Mesothelial cell of epicardium (in vitro differentiated cells): ENCODE measurements around the gene LDLRAP1. TPM values are rescaled to one million over a fixed set of nuclear protein-coding genes. Genes with fewer than 3 reads are reported as not detected.

Experiments used
- DNase-seq, 2 experiments: peaks; one replicate each; pipeline ENCODE4 v3.0.0; 2021; ENCODE audit warnings: low spot score in 2 of 2; ENCODE audit not compliant: unreplicated experiment in 2 of 2
- H3K27ac Mint-ChIP-seq: 2 replicates; pipeline ENCODE4 v1.8.0; 2021; ENCODE audit warnings: mixed read lengths
- H3K27me3 Mint-ChIP-seq: 2 replicates; pipeline ENCODE4 v1.8.0; 2021; ENCODE audit warnings: low read depth, mixed read lengths
- H3K36me3 Mint-ChIP-seq: 2 replicates; pipeline ENCODE4 v1.8.0; 2021; ENCODE audit warnings: mixed read lengths
- H3K4me1 Mint-ChIP-seq: 2 replicates; pipeline ENCODE4 v1.8.0; 2021; ENCODE audit warnings: mixed read lengths
- H3K4me3 Mint-ChIP-seq: 2 replicates; pipeline ENCODE4 v1.8.0; 2021; ENCODE audit warnings: mild to moderate bottlenecking, moderate library complexity, mixed read lengths
- H3K9me3 Mint-ChIP-seq: 2 replicates; pipeline ENCODE4 v1.8.0; 2021; ENCODE audit warnings: mixed read lengths
- total RNA-seq: library from RNA; stranded (reverse); gene quantifications from 3 replicates; pipeline ENCODE4 v1.2.1, GENCODE V29; 2021
- TF ChIP-seq, protein P1 (sequence below): fragments of 200-600 bp; sonication (generic); IDR thresholded peaks from one replicate; pipeline ENCODE4 v1.5.0; 2021; ENCODE audit warnings: antibody characterized with exemption; ENCODE audit not compliant: unreplicated experiment

The LDLRAP1 gene
- total RNA-seq, 1 donor from 2014 or later = 10.0 TPM

DNA sequence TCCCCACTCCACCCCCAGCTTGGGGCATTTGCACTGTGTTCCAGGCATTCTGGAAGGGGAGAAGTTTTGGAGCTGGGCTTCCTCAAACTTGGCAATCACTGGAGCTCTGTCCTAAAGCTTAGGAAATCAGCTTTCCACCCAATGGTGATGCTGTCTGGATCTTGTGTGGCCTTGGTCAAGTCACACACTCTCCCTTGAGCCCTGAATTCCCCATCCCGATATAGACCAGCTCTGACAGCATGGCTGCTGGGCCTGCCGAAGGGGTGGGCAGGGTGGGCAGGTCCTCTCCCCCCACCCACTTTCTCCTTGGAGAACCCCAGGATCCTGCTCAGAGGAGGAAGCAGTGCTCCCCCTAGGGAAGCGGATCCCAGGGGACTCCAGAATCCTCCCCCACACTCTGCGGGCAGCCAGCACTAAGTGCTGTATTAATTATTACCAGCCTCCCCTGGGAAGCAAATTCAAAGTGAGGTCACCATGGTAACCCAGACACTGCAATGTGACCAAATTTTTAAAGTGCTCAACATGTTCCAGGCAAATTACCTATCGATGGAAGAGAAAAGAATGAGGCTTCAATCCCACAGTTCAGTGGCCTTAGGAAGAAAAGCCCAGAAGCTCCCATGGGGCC is 21.3 kb upstream of the LDLRAP1 start:
- no peaks in the 10 kb centered on the region for H3K4me1 Mint-ChIP-seq
- no peak overlapping the region for H3K27ac Mint-ChIP-seq
- H3K4me3 Mint-ChIP-seq = no peak overlapping the region
- TF ChIP-seq, protein P1, sequence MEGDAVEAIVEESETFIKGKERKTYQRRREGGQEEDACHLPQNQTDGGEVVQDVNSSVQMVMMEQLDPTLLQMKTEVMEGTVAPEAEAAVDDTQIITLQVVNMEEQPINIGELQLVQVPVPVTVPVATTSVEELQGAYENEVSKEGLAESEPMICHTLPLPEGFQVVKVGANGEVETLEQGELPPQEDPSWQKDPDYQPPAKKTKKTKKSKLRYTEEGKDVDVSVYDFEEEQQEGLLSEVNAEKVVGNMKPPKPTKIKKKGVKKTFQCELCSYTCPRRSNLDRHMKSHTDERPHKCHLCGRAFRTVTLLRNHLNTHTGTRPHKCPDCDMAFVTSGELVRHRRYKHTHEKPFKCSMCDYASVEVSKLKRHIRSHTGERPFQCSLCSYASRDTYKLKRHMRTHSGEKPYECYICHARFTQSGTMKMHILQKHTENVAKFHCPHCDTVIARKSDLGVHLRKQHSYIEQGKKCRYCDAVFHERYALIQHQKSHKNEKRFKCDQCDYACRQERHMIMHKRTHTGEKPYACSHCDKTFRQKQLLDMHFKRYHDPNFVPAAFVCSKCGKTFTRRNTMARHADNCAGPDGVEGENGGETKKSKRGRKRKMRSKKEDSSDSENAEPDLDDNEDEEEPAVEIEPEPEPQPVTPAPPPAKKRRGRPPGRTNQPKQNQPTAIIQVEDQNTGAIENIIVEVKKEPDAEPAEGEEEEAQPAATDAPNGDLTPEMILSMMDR = no peak
- no peaks in the 10 kb centered on the region for H3K27me3 Mint-ChIP-seq
- DNase-seq = no peak
- peaks cover 6% of the 10 kb centered on the region for H3K9me3 Mint-ChIP-seq
- H3K36me3 Mint-ChIP-seq = no peaks in the 10 kb centered on the region

DNA sequence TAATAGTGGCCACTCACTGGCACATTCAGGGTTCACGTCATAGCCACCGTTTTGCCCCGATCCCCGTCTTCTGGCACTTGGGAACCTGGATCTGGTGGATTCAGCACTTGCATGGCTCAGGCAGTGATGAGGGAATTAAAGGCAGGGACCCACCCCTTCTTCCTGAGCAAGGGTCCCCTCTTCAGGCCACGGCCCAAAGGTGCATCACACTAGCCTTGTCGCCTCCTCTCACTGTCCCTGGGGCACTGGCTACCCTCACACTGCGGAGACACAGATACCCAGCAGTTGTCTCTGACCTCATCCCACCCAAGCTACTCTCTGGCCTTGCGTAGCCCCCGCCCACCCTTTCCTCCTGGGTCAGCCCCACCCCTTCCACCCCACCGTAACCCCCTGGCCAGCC is 19.9 kb upstream of the LDLRAP1 start:
- TF ChIP-seq, protein P1 = no peak
- Mint-ChIP-seq H3K4me1 (no peaks in the 10 kb centered on the region), H3K27me3 (no peaks in the 10 kb centered on the region), H3K9me3 (peaks cover 6% of the 10 kb centered on the region), H3K4me3 (no peak overlapping the region), H3K27ac (no peak overlapping the region), H3K36me3 (no peaks in the 10 kb centered on the region)
- no peak for DNase-seq

DNA sequence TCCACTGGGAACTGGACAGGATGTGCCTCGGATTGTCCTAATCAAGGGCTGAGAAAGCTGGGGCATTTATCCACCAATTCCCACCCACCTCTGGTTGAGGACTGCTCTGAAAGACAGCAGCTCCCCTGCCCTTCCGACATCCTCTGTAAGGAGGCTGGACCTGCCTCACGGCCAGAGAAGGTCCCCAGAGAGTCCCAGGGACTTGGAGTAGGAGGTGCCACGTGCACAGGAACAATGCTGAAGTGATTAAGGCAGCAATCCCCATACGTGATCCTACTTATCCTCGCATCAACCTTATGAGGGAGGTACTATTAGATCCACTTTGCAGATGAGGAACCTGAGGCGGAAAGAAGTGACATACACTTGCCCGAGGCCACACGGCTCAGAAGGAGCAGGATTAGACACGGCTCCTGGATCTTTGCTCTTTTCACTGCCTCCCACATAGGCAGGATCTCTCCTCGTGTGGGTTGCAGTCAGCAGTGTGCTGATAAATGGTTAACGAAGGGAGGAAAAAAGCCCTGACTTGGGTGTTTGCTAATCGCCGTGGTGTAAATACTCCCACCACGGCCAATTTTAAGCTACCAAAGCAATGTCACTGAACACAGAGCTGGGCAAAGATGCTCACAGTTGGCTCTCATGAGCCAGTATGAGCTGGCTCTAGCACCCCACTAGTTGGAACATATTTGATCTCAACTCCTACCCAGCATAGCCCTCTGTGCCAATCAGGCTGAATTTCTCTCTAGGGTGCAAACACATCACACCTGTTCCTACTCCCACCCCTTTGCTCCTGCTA is 18.6 kb upstream of the LDLRAP1 start:
- TF ChIP-seq, protein P1 = no peak
- H3K4me3 Mint-ChIP-seq = no peak overlapping the region
- DNase-seq = no peak
- H3K36me3 Mint-ChIP-seq = no peaks in the 10 kb centered on the region
- peaks cover 6% of the 10 kb centered on the region for H3K9me3 Mint-ChIP-seq
- no peak overlapping the region for H3K27ac Mint-ChIP-seq
- no peaks in the 10 kb centered on the region for H3K27me3 Mint-ChIP-seq
- no peaks in the 10 kb centered on the region for H3K4me1 Mint-ChIP-seq

DNA sequence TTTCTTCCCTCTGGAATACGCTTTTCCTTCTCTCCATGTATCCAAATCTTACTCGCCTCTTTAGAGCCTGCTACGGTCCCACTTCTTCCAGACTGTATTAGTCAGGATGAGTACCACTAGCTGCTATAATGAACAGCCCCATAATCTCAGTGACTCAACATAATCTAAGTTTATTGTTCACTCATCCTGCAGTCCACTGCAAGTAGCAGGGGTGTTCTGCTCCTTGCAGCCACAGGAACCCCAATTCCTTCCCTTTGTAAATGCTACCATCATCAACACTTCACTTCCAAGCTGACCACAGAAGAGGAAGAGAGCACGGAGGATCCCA is 18.1 kb upstream of the LDLRAP1 start:
- no peak overlapping the region for H3K27ac Mint-ChIP-seq
- no peak overlapping the region for H3K4me3 Mint-ChIP-seq
- TF ChIP-seq, protein P1 = no peak
- no peaks in the 10 kb centered on the region for H3K4me1 Mint-ChIP-seq
- H3K9me3 Mint-ChIP-seq = peaks cover 6% of the 10 kb centered on the region
- no peaks in the 10 kb centered on the region for H3K27me3 Mint-ChIP-seq
- DNase-seq = no peak
- H3K36me3 Mint-ChIP-seq = no peaks in the 10 kb centered on the region

DNA sequence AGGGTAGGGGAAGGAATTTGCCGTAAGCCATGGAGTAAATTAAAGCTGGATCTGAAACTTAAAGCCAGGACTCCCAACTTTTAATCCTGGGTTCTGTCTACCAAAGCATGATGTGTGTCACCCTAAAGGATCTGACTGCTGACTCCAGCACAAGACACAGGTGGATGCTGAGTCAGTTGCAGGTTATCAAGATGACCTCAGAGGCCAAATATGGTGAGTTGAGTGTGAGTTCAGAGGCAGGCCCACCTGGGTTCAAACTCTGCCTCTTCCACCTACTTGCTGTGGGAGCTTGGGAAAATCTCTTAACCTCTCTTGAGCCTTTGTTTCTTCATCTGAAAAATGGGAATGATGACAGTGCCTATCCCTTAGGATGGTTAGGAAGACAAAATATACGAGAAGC is 16.7 kb upstream of the LDLRAP1 start:
- Mint-ChIP-seq H3K4me1 (no peaks in the 10 kb centered on the region), H3K27ac (no peak overlapping the region), H3K9me3 (peaks cover 6% of the 10 kb centered on the region), H3K27me3 (no peaks in the 10 kb centered on the region), H3K4me3 (no peak overlapping the region), H3K36me3 (no peaks in the 10 kb centered on the region)
- DNase-seq = no peak
- TF ChIP-seq, protein P1 = no peak
